HG02973 (cell line): Measurements from ENCODE around the gene RHOBTB3.
"Not testable (repeated sequence)": the region's sequence is repeated elsewhere in the genome, so short reads cannot be mapped to it uniquely, and the experiment has no call there.

Experiments used
- ATAC-seq: cut with Tn5 transposase; IDR thresholded peaks from one replicate; pipeline ENCODE4 v1.9.1; 2021; ENCODE audit warnings: moderate library complexity; ENCODE audit not compliant: unreplicated experiment

Gene RHOBTB3, protein sequence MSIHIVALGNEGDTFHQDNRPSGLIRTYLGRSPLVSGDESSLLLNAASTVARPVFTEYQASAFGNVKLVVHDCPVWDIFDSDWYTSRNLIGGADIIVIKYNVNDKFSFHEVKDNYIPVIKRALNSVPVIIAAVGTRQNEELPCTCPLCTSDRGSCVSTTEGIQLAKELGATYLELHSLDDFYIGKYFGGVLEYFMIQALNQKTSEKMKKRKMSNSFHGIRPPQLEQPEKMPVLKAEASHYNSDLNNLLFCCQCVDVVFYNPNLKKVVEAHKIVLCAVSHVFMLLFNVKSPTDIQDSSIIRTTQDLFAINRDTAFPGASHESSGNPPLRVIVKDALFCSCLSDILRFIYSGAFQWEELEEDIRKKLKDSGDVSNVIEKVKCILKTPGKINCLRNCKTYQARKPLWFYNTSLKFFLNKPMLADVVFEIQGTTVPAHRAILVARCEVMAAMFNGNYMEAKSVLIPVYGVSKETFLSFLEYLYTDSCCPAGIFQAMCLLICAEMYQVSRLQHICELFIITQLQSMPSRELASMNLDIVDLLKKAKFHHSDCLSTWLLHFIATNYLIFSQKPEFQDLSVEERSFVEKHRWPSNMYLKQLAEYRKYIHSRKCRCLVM

DNA sequence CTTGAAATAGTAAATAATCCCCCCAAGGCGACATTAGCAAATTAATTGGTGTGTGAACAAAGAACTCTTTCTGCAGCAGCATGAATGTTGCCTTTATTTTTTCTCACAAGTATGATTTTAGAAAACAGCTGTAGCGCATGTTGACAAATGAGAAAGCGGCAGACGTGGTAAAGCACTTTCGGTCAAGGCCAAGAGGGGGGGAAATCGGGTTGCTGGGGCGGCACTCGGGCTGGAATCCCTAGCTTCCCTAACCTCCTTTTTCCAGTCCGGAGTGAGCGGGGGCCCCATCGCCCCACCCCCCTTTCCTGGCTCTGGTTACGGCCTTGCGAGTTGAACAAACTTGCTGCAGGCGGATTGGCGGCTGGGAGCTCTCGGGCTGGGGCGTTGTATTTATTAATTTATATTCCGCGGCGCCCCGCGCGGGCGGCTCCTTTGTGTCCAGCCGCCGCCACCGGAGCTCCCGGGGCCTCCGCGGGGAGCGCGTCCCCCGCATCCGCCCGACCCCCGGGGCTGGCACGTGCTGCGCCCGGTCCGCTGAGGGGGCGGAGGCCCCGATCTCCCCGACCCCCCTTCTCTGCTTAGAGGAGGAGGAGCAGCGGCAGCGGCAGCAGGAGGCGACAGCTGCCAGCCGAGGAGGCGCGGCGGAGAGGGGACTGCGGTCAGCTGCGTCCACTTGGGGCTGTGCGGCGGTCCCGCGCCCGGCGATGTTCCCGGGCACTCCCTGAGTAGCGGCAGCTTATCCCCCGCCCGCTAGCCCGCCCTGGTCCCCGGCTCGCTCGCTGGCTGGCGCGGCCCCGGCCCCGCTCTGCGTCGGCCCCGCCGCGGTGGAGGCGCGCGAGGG is at the start of gene RHOBTB3:
RHOBTB3 (plus strand) TSS at position 607 of the 841 bp plus-strand sequence. CDS start 347 bp downstream, outside the sequence.
- peak; percentile 37 for ATAC-seq

GRCh38 chr5:95682891-95683290 is 48.2 kb upstream of the RHOBTB3 start, which contains the start of gene SPATA9:
SPATA9 (minus strand) TSS chr5:95682991; CDS start chr5:95682854, 137 bp downstream.
- ATAC-seq = no peak

- ATAC-seq = no peak
Measured at GRCh38 chr5:95684361-95684760, 46.8 kb upstream of the RHOBTB3 start.

- ATAC-seq = no peak
Measured at GRCh38 chr5:95686651-95687050, 44.5 kb upstream of the RHOBTB3 start.

GRCh38 chr5:95689680-95690079 is 41.5 kb upstream of the RHOBTB3 start:
- no peak for ATAC-seq

- ATAC-seq = no peak
Measured at GRCh38 chr5:95690333-95690732, 40.8 kb upstream of the RHOBTB3 start.

DNA sequence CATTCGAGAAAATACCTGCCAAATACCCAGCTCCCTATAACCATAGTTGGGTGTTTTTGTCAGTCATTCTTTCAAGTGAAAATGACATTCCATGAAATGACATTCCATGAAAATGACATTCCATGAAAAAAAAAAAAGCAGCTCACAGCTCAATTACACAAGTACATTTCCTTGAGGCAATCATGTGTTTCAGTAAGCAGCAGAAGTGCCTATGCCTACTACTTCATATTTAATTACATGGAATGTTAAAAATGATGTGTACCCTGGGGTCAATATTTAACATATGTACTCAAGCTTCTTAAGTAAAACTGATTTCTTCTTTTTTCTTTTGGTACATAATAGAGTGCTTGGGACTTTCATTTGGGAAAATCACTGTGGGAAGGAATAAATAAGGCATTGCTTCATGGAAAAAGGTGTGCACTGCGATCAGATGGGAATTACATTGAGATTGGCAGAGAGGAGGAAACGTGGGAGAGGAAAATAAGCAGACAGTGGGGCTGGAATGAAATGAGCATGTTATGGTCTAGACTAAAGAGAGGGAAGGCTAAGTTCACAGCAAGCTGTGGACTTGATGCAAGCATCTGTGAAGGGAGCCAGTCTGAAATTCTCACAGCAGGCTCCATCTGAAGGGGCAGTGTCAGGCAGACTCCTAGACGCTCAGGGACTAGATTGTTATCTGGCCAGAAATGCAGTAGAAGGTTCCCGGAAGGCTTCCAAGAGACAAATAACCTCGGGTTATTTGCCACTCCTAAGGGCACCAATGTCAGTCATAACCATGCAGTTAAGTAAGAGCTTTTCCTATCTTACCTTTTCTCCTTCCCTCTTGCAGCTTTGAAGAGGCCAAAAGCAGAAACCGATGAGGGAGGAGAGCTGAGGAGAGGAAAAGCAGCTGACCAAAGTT is 33.1 kb upstream of the RHOBTB3 start:
- ATAC-seq = no peak

- ATAC-seq = no peak
Measured at GRCh38 chr5:95699337-95699736, 31.8 kb upstream of the RHOBTB3 start.

- ATAC-seq = no peak
Measured at GRCh38 chr5:95701074-95701473, 30.1 kb upstream of the RHOBTB3 start.

- ATAC-seq = no peak
Measured at GRCh38 chr5:95704150-95704549, 27.0 kb upstream of the RHOBTB3 start.

GRCh38 chr5:95706196-95706595 is 24.9 kb upstream of the RHOBTB3 start:
- not testable (repeated sequence) for ATAC-seq

DNA sequence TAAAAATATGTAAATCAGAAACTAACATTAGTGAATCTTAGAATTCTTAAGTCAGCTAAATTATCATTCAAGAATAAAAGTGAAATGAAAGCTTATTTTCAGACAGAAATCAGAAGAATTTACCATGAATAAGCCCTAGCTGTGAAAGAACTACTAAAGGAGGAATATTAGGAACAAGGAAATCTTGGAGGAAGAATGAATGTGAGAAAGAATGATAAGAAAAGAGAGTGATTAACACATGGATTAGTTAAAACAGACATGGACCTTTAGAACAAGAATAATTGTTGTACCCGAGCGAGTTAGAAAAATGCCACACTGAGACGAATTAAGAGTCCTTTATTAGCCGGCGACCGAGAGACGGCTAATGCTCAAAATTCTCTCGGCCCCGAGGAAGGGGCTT is 24.1 kb upstream of the RHOBTB3 start:
- ATAC-seq = no peak

DNA sequence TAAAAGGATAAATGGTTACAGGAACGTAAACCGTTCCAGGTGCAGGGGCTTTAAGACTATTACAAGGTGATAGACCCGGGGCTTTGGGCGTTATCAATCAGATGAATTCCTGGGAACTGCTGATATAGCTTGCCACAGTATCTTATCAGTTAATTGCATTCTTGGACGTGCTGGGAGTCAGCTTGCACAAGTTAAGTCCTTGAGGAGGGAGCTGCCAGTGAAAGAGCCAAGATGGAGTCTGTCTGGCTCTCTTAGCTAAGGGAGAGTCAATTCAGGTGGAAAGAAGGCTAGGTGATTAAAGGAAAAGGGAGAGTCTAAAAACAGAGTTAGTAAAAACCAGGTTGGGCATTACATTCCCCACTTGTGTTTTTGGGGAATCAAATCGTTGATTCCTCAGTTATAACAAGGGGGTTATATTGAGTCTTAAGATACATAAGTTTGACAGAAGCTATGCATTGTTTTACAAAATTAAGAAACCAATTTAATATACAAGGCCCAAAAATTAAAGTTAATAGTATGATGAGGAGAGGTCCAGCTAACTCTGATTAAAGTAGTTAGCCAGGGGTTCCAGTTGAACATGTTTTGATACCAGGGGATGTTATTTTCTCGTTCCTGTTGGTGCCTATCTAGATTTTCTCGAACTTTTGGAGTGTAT is 23.5 kb upstream of the RHOBTB3 start:
- not testable (repeated sequence) for ATAC-seq

- ATAC-seq = no peak
Measured at GRCh38 chr5:95708876-95709275, 22.3 kb upstream of the RHOBTB3 start.

GRCh38 chr5:95709967-95710650 is 21.0 kb upstream of the RHOBTB3 start:
- no peak for ATAC-seq

DNA sequence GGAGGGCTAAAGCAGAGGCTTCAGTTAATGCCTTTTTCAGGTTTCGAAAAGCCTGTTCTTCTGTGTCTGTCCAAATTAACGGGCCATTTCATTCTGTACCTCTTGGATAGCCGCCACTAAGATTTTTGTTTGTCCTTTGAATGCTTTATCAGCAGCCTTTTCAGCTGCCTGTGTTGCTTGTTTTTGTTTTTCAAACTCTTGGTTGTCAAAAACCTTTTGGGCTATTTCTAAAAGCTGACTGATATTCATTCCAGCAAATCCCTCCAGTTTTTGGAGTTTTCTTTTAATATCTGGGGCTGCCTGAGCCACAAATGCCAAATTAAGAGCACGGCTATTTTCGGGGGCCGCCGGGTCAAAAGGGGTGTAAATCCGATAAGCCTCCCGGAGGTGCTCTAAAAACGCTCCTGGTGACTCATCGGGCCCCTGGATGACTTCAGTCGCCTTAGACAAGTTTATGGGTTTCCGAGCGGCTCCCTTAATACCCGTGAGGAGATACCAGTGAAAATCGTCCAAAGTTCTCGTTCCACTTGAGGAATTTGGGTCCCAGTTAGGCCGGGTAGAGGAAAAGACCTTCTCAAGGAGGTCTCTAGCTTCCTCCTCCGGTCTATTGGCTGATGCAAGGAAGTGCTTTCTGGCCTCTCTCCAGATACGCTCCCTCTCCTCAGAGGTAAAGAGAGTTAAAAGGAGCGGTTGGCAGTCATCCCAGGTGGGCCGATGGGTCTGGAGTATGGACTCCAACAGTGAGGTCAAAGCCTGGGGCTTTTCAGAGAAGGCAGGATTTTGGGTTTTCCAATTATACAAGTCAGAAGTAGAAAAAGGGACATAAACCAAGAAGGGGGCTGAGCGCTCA is 20.3 kb upstream of the RHOBTB3 start:
- ATAC-seq = not testable (repeated sequence)

DNA sequence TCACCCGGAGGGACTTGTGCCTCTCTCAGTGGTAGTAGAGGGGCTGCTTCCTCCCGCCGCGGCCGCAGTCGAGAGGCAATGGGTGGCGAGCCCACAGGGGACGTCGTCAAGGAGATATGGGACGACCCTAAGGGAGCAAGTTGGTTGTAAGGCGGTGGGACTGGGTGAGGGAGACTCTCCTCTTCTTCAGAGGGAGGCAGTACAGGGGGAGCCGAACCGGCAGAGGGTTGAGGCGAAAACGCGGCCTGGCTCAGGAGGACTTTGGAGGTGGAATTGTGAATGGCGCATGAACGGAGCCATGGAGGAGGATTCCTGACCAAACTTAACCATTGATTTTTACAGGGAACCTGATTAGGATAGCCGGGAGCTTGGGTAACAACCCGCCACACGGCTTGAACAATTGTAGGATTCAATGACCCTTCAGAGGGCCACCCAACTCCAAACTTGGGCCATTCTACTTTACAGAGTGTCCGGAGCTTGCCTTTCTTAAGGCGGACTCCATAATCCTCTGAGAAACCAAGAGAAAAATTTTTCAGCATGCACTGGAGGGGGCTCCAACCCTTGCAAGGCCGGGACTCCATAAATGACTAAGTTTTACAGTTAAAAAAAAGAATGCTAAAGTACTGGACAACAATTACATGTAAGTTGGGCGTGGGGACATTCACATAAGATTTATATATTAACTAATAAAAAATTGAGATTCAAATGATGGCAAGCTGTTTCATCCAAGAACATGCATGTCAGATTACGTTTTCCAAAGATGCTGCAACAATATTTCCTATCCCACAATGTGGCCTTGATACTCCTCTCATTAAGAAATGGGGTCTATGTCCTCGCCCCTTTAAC is 19.4 kb upstream of the RHOBTB3 start:
- ATAC-seq = no peak
